B cell (primary cell): ENCODE data around the gene PDGFRB. TPM values are rescaled to one million over a fixed set of nuclear protein-coding genes. Genes with fewer than 3 reads are reported as not detected.

Source experiments
- ATAC-seq: fragments of 200-7000 bp; cut with Tn5 transposase; one replicate; pipeline ENCODE4 v1.10.0; 2021; ENCODE audit warnings: low read depth, mild to moderate bottlenecking, moderate number of reproducible peaks, moderate library complexity
- CTCF ChIA-PET: fragments of 350-600 bp; sonication (Branson Sonifier 250); formaldehyde crosslinking; loops from one replicate; lab custom pipeline; 2021; ENCODE audit warnings: antibody characterized with exemption, inconsistent platforms; lab: Charles Lee
- POLR2A ChIA-PET: fragments of 350-600 bp; sonication (Branson Sonifier 250); formaldehyde crosslinking; loops from one replicate; lab custom pipeline; 2021; ENCODE audit warnings: antibody characterized with exemption; lab: Charles Lee
- DNase-seq: peaks from one replicate; pipeline ENCODE4 v3.0.0; 2013
- H2AFZ ChIP-seq: 2 replicates; pipeline ENCODE4 v1.6.1; 2012; ENCODE audit warnings: mild to moderate bottlenecking, low read depth, low read length; ENCODE audit not compliant: insufficient read depth, poor library complexity, severe bottlenecking
- H3K27ac ChIP-seq, 2 donors: 1 replicate in 1 of 2; 2 replicates in 1 of 2; pipeline ENCODE4 v1.5.1; 2012 to 2013; ENCODE audit warnings: low read length in 2 of 2, mild to moderate bottlenecking in 2 of 2, moderate library complexity in 1 of 2
- H3K27me3 ChIP-seq, 4 experiments: fragments of 200-600 bp in 1 of 4; sonication (generic) in 1 of 4; replicated peaks in 1 of 4; 1 replicate in 2 of 4; 2 replicates in 2 of 4; pipeline versions ENCODE4 v1.6.1 to v1.7.0; 2013 to 2016; ENCODE audit warnings: low read length in 3 of 4, mild to moderate bottlenecking in 2 of 4, mixed read lengths in 1 of 4, moderate library complexity in 1 of 4; ENCODE audit not compliant: insufficient read depth in 4 of 4, control insufficient read depth in 3 of 4; ENCODE audit errors: control extremely low read depth in 1 of 4
- H3K36me3 ChIP-seq, 2 experiments: replicated peaks in 1 of 2; 1 replicate in 1 of 2; 2 replicates in 1 of 2; pipeline versions ENCODE4 v1.6.1 to v1.7.1; 2013; ENCODE audit warnings: low read length in 1 of 2; ENCODE audit not compliant: insufficient read depth in 2 of 2, control insufficient read depth in 1 of 2; ENCODE audit errors: control extremely low read depth in 1 of 2, extremely low read depth in 1 of 2
- H3K4me1 ChIP-seq, 2 donors: fragments of 200-600 bp in 1 of 2; sonication (generic) in 1 of 2; 1 replicate in 1 of 2; 2 replicates in 1 of 2; pipeline versions ENCODE4 v1.5.1 to v1.6.1; 2013 to 2017; ENCODE audit warnings: low read length in 2 of 2; ENCODE audit not compliant: control insufficient read depth in 2 of 2, insufficient read depth in 2 of 2
- H3K4me2 ChIP-seq: replicated peaks from 2 replicates; pipeline ENCODE3; 2012; ENCODE audit warnings: mild to moderate bottlenecking, low read depth, low read length; ENCODE audit not compliant: poor library complexity, severe bottlenecking
- H3K4me3 ChIP-seq, 5 experiments: fragments of 200-600 bp in 1 of 5; sonication (generic) in 1 of 5; 1 replicate in 3 of 5; 2 replicates in 2 of 5; pipeline versions ENCODE4 v1.5.1 to v1.7.0; 2011 to 2016; ENCODE audit warnings: low read length in 4 of 5, mild to moderate bottlenecking in 4 of 5, low read depth in 2 of 5, control low read depth in 1 of 5, moderate library complexity in 1 of 5; ENCODE audit not compliant: insufficient read depth in 1 of 5; ENCODE audit errors: control extremely low read depth in 1 of 5, extremely low read depth in 1 of 5
- H3K79me2 ChIP-seq: fragments of 200-600 bp; sonication (generic); one replicate; pipeline ENCODE4 v1.6.0; 2016; ENCODE audit warnings: low read length; ENCODE audit not compliant: control insufficient read depth, insufficient read depth
- H3K9ac ChIP-seq: fragments of 200-600 bp; sonication (generic); 2 replicates; pipeline ENCODE4 v1.6.1; 2017; ENCODE audit warnings: mild to moderate bottlenecking, low read length, moderate library complexity
- H3K9me3 ChIP-seq, 3 donors: one replicate each; pipeline versions ENCODE4 v1.6.1 to v1.7.1; 2013; ENCODE audit warnings: low read length in 2 of 3; ENCODE audit not compliant: control insufficient read depth in 2 of 3, insufficient read depth in 1 of 3; ENCODE audit errors: control extremely low read depth in 1 of 3
- H4K20me1 ChIP-seq: 2 replicates; pipeline ENCODE4 v1.6.0; 2012; ENCODE audit warnings: mild to moderate bottlenecking, low read length; ENCODE audit not compliant: insufficient read depth, control insufficient read depth, poor library complexity, severe bottlenecking
- H3K27ac Mint-ChIP-seq: one replicate; pipeline ENCODE4 v1.8.0; 2021; ENCODE audit warnings: mixed read lengths
- H3K27me3 Mint-ChIP-seq: one replicate; pipeline ENCODE4 v1.8.0; 2021; ENCODE audit warnings: mixed read lengths
- H3K4me1 Mint-ChIP-seq: one replicate; pipeline ENCODE4 v1.8.0; 2021; ENCODE audit warnings: mixed read lengths
- H3K4me3 Mint-ChIP-seq: one replicate; pipeline ENCODE4 v1.8.0; 2021; ENCODE audit warnings: mixed read lengths
- H3K9me3 Mint-ChIP-seq: one replicate; pipeline ENCODE4 v1.8.0; 2022; ENCODE audit warnings: mixed read lengths; ENCODE audit not compliant: insufficient read depth
- CTCF ChIP-seq: fragments of 200-600 bp; IDR thresholded peaks from one replicate; pipeline ENCODE4 v1.8.0; 2022; ENCODE audit warnings: antibody characterized with exemption, mild to moderate bottlenecking
- EZH2 ChIP-seq: IDR thresholded peaks from 2 replicates; pipeline ENCODE4 v1.6.1; 2012; ENCODE audit warnings: borderline replicate concordance, low read depth, mild to moderate bottlenecking, moderate library complexity, low read length; ENCODE audit not compliant: insufficient read depth, poor library complexity, severe bottlenecking
- WGBS: methylation state at CpG from one replicate; pipeline ENCODE4 v1.1.5; 2013; ENCODE audit warnings: missing lambda C conversion rate; ENCODE audit not compliant: insufficient coverage; 5-methylcytosine and 5-hydroxymethylcytosine counted together
- intact Hi-C: fragments of 100-400 bp; cut with micrococcal nuclease; formaldehyde crosslinking; loops from one replicate; pipeline ENCODE4 v1.10.0; 2022
- polyA plus RNA-seq: library from polyadenylated mRNA; depleted of rRNA; stranded (reverse); fragments of >200 nt; gene quantifications from 2 replicates; pipeline ENCODE4 v1.2.3, GENCODE V29; 2012
- total RNA-seq, 2 donors: library from RNA; stranded (reverse); fragments of 120-200 nt in 1 of 2; gene quantifications; 1 replicate in 1 of 2; 2 replicates in 1 of 2; pipeline versions ENCODE4 v1.2.3 to v1.2.4, GENCODE V29; 2013 to 2022

Gene PDGFRB
- total and polyA plus RNA-seq, 2 donors (not counting 1 experiment from before 2014, with no cell fraction given), result 0.42 to 3.6 TPM

GRCh38 chr5:150073677-150074076, 82.0 kb downstream of the PDGFRB start:
- CTCF ChIA-PET, result interaction anchor here (0.7 to 0.9 kb wide), 2 partner anchors 10 to 18 kb away, joined by 4 to 5 read pairs; no protein-coding TSS in a partner anchor
- no peak overlapping the region for H3K27ac Mint-ChIP-seq
- no peaks in the 10 kb centered on the region for H3K27me3 Mint-ChIP-seq

More at GRCh38 chr5:150073677-150074076, 82.0 kb downstream of the PDGFRB start:
- Mint-ChIP-seq H3K4me3 (no peak overlapping the region), H3K4me1 (no peaks in the 10 kb centered on the region), H3K9me3 (no peaks in the 10 kb centered on the region)
- H2AFZ ChIP-seq, result no peak overlapping the region
- 48% methylated on average over 3 of the region's 3 CpGs for WGBS
- no peak overlapping the region for H3K9ac ChIP-seq
- DNase-seq, result no peak
- peaks cover 0 to 3% (median 0%) of the 10 kb centered on the region in 4 experiments for H3K27me3 ChIP-seq
- intact Hi-C loops, result no loop called here
- H4K20me1 ChIP-seq, result no peaks in the 10 kb centered on the region
- no peaks in the 10 kb centered on the region for H3K36me3 ChIP-seq
- H3K4me1 ChIP-seq, result no peaks in the 10 kb centered on the region
- H3K9me3 ChIP-seq, result peaks cover 0 to 7% (median 3%) of the 10 kb centered on the region in 3 donors
- no peak overlapping the region for H3K4me3 ChIP-seq
- POLR2A ChIA-PET, result no interaction called here
- ATAC-seq, result no peak
- no peak overlapping the region for H3K27ac ChIP-seq
- no peak for TF ChIP-seq CTCF
- TF ChIP-seq EZH2, result no peak
- H3K79me2 ChIP-seq, result no peaks in the 10 kb centered on the region
- no peak overlapping the region for H3K4me2 ChIP-seq
